ENCODE measurements around the gene DBNL.
A peak's percentile ranks its signal among the peaks of the same experiment; 100 is the strongest.

The DBNL gene

GRCh38 chr7:44066494-44067063 lies 22.1 kb downstream of the DBNL start:
- TF ChIP-seq CTCF (IDR thresholded peaks at IDR 0.05; ENCODE audit: low read depth, low read length, missing control alignments): no peak
- in situ Hi-C loops (cut with HindIII; ENCODE audit: low sequenced_read_pairs): loop anchor here (10.0 kb wide), 1 partner anchor 128 kb away; no protein-coding TSS in a partner anchor

GRCh38 chr7:44067064-44067951 lies 22.8 kb downstream of the DBNL start:
- DNase-seq (ENCODE audit: low read depth): no peak
- in situ Hi-C loops (cut with HindIII; ENCODE audit: low sequenced_read_pairs): loop anchor here (10.0 kb wide), 1 partner anchor 127 kb away; no protein-coding TSS in a partner anchor
- TF ChIP-seq CTCF (IDR thresholded peaks at IDR 0.05; ENCODE audit: low read depth, low read length, missing control alignments): no peak
- H3K4me3 ChIP-seq (ENCODE audit: low read depth, low read length): no peak overlapping the region

More at GRCh38 chr7:44066494-44067063, 22.1 kb downstream of the DBNL start:
- H3K4me3 ChIP-seq (ENCODE audit: low read depth, low read length): no peak overlapping the region
- DNase-seq (ENCODE audit: low read depth): no peak

- H3K4me3 ChIP-seq (ENCODE audit: low read depth, low read length): no peak overlapping the region
- in situ Hi-C loops (cut with HindIII; ENCODE audit: low sequenced_read_pairs): loop anchor here (10.0 kb wide), 1 partner anchor 127 kb away; no protein-coding TSS in a partner anchor
- TF ChIP-seq CTCF (IDR thresholded peaks at IDR 0.05; ENCODE audit: low read depth, low read length, missing control alignments): no peak
- no peak for DNase-seq (ENCODE audit: low read depth)
Measured at GRCh38 chr7:44068054-44068453, 23.6 kb downstream of the DBNL start.

GRCh38 chr7:44071726-44072363 lies 27.3 kb downstream of the DBNL start:
- no peak for TF ChIP-seq CTCF (IDR thresholded peaks at IDR 0.05; ENCODE audit: low read depth, low read length, missing control alignments)
- no peak for DNase-seq (ENCODE audit: low read depth)
- in situ Hi-C loops (cut with HindIII; ENCODE audit: low sequenced_read_pairs): no loop called here
- H3K4me3 ChIP-seq (ENCODE audit: low read depth, low read length): no peak overlapping the region

- in situ Hi-C loops (cut with HindIII; ENCODE audit: low sequenced_read_pairs): no loop called here
Measured at GRCh38 chr7:44072364-44073231, 28.1 kb downstream of the DBNL start.

More at GRCh38 chr7:44072364-44073231, 28.1 kb downstream of the DBNL start:
- DNase-seq (ENCODE audit: low read depth): peak; percentile 73
- no peak overlapping the region for H3K4me3 ChIP-seq (ENCODE audit: low read depth, low read length)
- peak; percentile 90 for TF ChIP-seq CTCF (IDR thresholded peaks at IDR 0.05; ENCODE audit: low read depth, low read length, missing control alignments)

All from astrocyte of the cerebellum (primary cell).